Glutamatergic neuron (in vitro differentiated cells): ENCODE results near the gene TRIM24. TPM values are rescaled to one million over a fixed set of nuclear protein-coding genes. Genes with fewer than 3 reads are reported as not detected.
A peak's percentile ranks its signal among the peaks of the same experiment; 100 is the strongest.

Source experiments
- DNase-seq: peaks from one replicate; pipeline ENCODE4 v3.0.0; 2022
- H3K27ac Mint-ChIP-seq: one replicate; pipeline ENCODE4 v1.8.0; 2020; ENCODE audit warnings: mild to moderate bottlenecking, mixed read lengths, inconsistent platforms; ENCODE audit not compliant: unreplicated experiment
- H3K27me3 Mint-ChIP-seq: one replicate; pipeline ENCODE4 v1.8.0; 2020; ENCODE audit warnings: mild to moderate bottlenecking, moderate library complexity, mixed read lengths, inconsistent platforms; ENCODE audit not compliant: unreplicated experiment
- H3K36me3 Mint-ChIP-seq: one replicate; pipeline ENCODE4 v1.8.0; 2020; ENCODE audit warnings: mild to moderate bottlenecking, mixed read lengths, inconsistent platforms; ENCODE audit not compliant: unreplicated experiment
- H3K4me1 Mint-ChIP-seq: one replicate; pipeline ENCODE4 v1.8.0; 2020; ENCODE audit warnings: mild to moderate bottlenecking, low read depth, mixed read lengths, inconsistent platforms; ENCODE audit not compliant: unreplicated experiment
- H3K4me3 Mint-ChIP-seq: one replicate; pipeline ENCODE4 v1.8.0; 2020; ENCODE audit warnings: mild to moderate bottlenecking, mixed read lengths, inconsistent platforms; ENCODE audit not compliant: unreplicated experiment
- H3K9me3 Mint-ChIP-seq: one replicate; pipeline ENCODE4 v1.8.0; 2020; ENCODE audit warnings: mild to moderate bottlenecking, moderate library complexity, mixed read lengths, inconsistent platforms; ENCODE audit not compliant: unreplicated experiment
- CTCF ChIP-seq: fragments of 200-600 bp; sonication (generic); IDR thresholded peaks from one replicate; pipeline ENCODE4 v1.5.0; 2021; ENCODE audit not compliant: partially characterized antibody, unreplicated experiment
- total RNA-seq: library from RNA; stranded (reverse); fragmentation: NEBNext Ultra II Directional; extraction: Animal tissue kit (Norgen Biotek cat#: 25700); gene quantifications from one replicate; pipeline ENCODE4 v1.2.1, GENCODE V29; 2021; ENCODE audit not compliant: unreplicated experiment

TRIM24 gene
- total RNA-seq, 1 donor from 2014 or later = 85.6 TPM

- H3K4me3 Mint-ChIP-seq = no peak overlapping the region
- H3K27me3 Mint-ChIP-seq = peaks cover 17% of the 10 kb centered on the region
- no peak for TF ChIP-seq CTCF
- H3K4me1 Mint-ChIP-seq = peaks cover 9% of the 10 kb centered on the region
- H3K9me3 Mint-ChIP-seq = peaks cover 17% of the 10 kb centered on the region
- peaks cover 31% of the 10 kb centered on the region for H3K36me3 Mint-ChIP-seq
- no peak overlapping the region for H3K27ac Mint-ChIP-seq
- no peak for DNase-seq
Observed at GRCh38 chr7:138512092-138512858, 52.2 kb downstream of the TRIM24 start.

GRCh38 chr7:138512885-138513284 lies 52.8 kb downstream of the TRIM24 start:
- Mint-ChIP-seq H3K36me3 (peaks cover 31% of the 10 kb centered on the region), H3K27me3 (peaks cover 17% of the 10 kb centered on the region), H3K4me3 (no peak overlapping the region), H3K4me1 (peaks cover 9% of the 10 kb centered on the region), H3K9me3 (peaks cover 17% of the 10 kb centered on the region), H3K27ac (no peak overlapping the region)
- no peak for DNase-seq
- no peak for TF ChIP-seq CTCF

GRCh38 chr7:138513344-138513871 lies 53.3 kb downstream of the TRIM24 start:
- TF ChIP-seq CTCF = no peak
- Mint-ChIP-seq H3K27ac (peak overlapping the region; percentile 18), H3K27me3 (peaks cover 13% of the 10 kb centered on the region), H3K4me1 (peaks cover 3% of the 10 kb centered on the region), H3K36me3 (peaks cover 26% of the 10 kb centered on the region), H3K4me3 (no peak overlapping the region), H3K9me3 (peaks cover 13% of the 10 kb centered on the region)
- no peak for DNase-seq

GRCh38 chr7:138514044-138514443 lies 54.0 kb downstream of the TRIM24 start:
- no peak overlapping the region for H3K4me3 Mint-ChIP-seq
- TF ChIP-seq CTCF = no peak
- peaks cover 23% of the 10 kb centered on the region for H3K36me3 Mint-ChIP-seq
- H3K9me3 Mint-ChIP-seq = peaks cover 12% of the 10 kb centered on the region
- peaks cover 9% of the 10 kb centered on the region for H3K27me3 Mint-ChIP-seq
- H3K4me1 Mint-ChIP-seq = no peaks in the 10 kb centered on the region
- no peak overlapping the region for H3K27ac Mint-ChIP-seq
- no peak for DNase-seq

GRCh38 chr7:138515001-138515528 lies 55.0 kb downstream of the TRIM24 start:
- H3K27ac Mint-ChIP-seq = no peak overlapping the region
- no peaks in the 10 kb centered on the region for H3K4me1 Mint-ChIP-seq
- H3K4me3 Mint-ChIP-seq = no peak overlapping the region

More at GRCh38 chr7:138515001-138515528, 55.0 kb downstream of the TRIM24 start:
- Mint-ChIP-seq H3K36me3 (peaks cover 18% of the 10 kb centered on the region), H3K9me3 (peaks cover 11% of the 10 kb centered on the region), H3K27me3 (peaks cover 4% of the 10 kb centered on the region)
- no peak for TF ChIP-seq CTCF
- DNase-seq = no peak
